HepG2 (cell line): ENCODE data around the gene PRSS8. TPM values are rescaled to one million over a fixed set of nuclear protein-coding genes. Genes with fewer than 3 reads are reported as not detected.

Experiments used
- GRHL1 ChIP-seq: sonication (generic); formaldehyde crosslinking; conservative IDR thresholded peaks from 2 replicates; pipeline ENCODE4 v1.8.0; 2022; ENCODE audit warnings: missing genetic modification reagents
- MAX ChIP-seq: IDR thresholded peaks from 2 replicates; pipeline ENCODE4 v1.6.1; 2012; ENCODE audit warnings: inconsistent platforms
- MIER3 ChIP-seq: IDR thresholded peaks from 2 replicates; pipeline ENCODE4 v1.6.1; 2016; ENCODE audit warnings: missing compliant biosample characterization, borderline replicate concordance
- MXD1 ChIP-seq: sonication (generic); formaldehyde crosslinking; IDR thresholded peaks from 2 replicates; pipeline ENCODE4 v1.4.0; 2020; ENCODE audit warnings: mild to moderate bottlenecking, missing genetic modification reagents
- NR1H2 ChIP-seq: sonication (generic); formaldehyde crosslinking; IDR thresholded peaks from 2 replicates; pipeline ENCODE4 v1.8.1; 2022; ENCODE audit warnings: low read depth, missing genetic modification reagents, borderline replicate concordance
- PHB2 ChIP-seq: fragments of 450-650 bp; IDR thresholded peaks from 2 replicates; pipeline ENCODE4 v1.6.1; 2018; ENCODE audit not compliant: partially characterized antibody
- SOX13 ChIP-seq, 3 experiments: fragments of 450-650 bp in 1 of 3; sonication (generic) in 1 of 3; formaldehyde crosslinking in 1 of 3; IDR thresholded peaks in 2 of 3; conservative IDR thresholded peaks in 1 of 3; 2 replicates each; pipeline versions ENCODE4 v1.5.0 to v1.6.1; 2016 to 2020; ENCODE audit warnings: antibody characterized with exemption in 1 of 3, mild to moderate bottlenecking in 1 of 3, missing compliant biosample characterization in 1 of 3, missing genetic modification reagents in 1 of 3, moderate library complexity in 1 of 3
- TOE1 ChIP-seq: sonication (generic); formaldehyde crosslinking; IDR thresholded peaks from 2 replicates; pipeline ENCODE4 v1.4.0; 2020; ENCODE audit warnings: mild to moderate bottlenecking, missing genetic modification reagents
- ZMYM4 ChIP-seq: sonication (generic); formaldehyde crosslinking; IDR thresholded peaks from 2 replicates; pipeline ENCODE4 v1.8.1; 2023; ENCODE audit warnings: mild to moderate bottlenecking, missing genetic modification reagents
- ZNF747 ChIP-seq: sonication (generic); formaldehyde crosslinking; IDR thresholded peaks from 2 replicates; pipeline ENCODE4 v1.8.1; 2023; ENCODE audit warnings: missing genetic modification reagents, mild to moderate bottlenecking, borderline replicate concordance
- ZNF777 ChIP-seq: sonication (generic); formaldehyde crosslinking; IDR thresholded peaks from 2 replicates; pipeline ENCODE4 v1.4.0; 2020; ENCODE audit warnings: missing genetic modification reagents
- polyA plus RNA-seq, 8 experiments: library from polyadenylated mRNA; depleted of rRNA in 3 of 8; stranded (reverse) in 7 of 8; unstranded in 1 of 8; fragments of >200 nt; fragmentation: Illumina TruSeq in 4 of 8; extraction: Trizol in 4 of 8; gene quantifications; 2 replicates each; pipeline versions ENCODE4 v1.2.1 to v1.2.3, GENCODE V29; 2011 to 2016; ENCODE audit warnings: low read depth in 4 of 8, missing spikeins in 1 of 8, mixed read lengths in 1 of 8; ENCODE audit not compliant: insufficient read depth in 1 of 8
- total RNA-seq, 5 experiments: library from RNA; depleted of rRNA; stranded (reverse); fragments of >200 nt; fragmentation: Illumina TruSeq; extraction: Trizol; gene quantifications; 2 replicates each; pipeline ENCODE4 v1.2.3, GENCODE V29; 2016; ENCODE audit warnings: low read depth in 1 of 5
- TF ChIP-seq, protein P1 (sequence below): sonication (generic); formaldehyde crosslinking; IDR thresholded peaks from 2 replicates; pipeline ENCODE4 v1.4.0; 2020; ENCODE audit warnings: missing genetic modification reagents, borderline replicate concordance

PRSS8 gene
- total and polyA plus RNA-seq, 2 of the 13 experiments (the other 11 are each of a cell fraction or from before 2014, with no cell fraction given) = 2.6 to 7.2 TPM

DNA sequence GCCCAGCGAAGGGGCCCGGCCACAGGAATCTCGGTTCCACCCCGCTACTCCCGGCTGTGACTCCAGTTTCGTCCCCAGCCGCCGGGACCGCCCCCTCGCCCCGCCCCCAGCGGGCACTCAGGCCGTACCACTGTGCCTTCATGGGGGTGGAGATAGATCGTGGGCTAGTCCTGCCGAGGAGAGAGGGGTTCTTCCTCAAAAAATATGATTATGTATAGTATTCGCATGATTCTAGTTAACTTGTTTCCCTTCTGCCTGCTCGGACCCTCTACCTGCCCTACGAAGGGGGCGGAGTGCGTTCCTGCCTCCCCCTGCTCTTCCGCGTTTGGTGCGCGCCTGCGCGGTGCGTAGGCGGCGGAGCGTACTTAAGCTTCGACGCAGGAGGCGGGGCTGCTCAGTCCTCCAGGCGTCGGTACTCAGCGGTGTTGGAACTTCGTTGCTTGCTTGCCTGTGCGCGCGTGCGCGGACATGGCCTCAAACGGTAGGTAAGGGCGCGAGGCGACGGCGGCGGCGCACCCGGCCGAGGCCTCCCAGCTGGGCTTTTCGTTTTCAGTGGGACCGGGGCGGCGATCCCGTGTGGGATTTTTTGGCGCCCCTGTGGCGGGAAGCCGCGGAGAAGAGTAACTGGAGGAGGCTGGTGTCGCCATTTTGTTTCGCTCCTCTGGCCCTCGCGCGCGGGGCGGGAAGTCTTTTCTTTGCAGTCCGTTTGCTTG, 44.4 kb upstream of the PRSS8 start, which contains the start of gene FUS (continued):
- peak; percentile 18; the same call in 1 of the 2 replicates for TF ChIP-seq SOX13 (IDR thresholded peaks at IDR 0.05)
- no peak; a peak in 1 of 4 replicates for TF ChIP-seq SOX13 (CRISPR knock-in tag; conservative IDR thresholded peaks at IDR 0.05 in 1 of 2, IDR thresholded peaks at IDR 0.05 in 1 of 2)
- no peak for TF ChIP-seq ZNF777
- TF ChIP-seq ZNF747 (CRISPR knock-in tag) = peak; percentile 91
- peak; percentile 41; the same call in 1 of the 2 replicates for TF ChIP-seq MIER3 (CRISPR knock-in tag)
- TF ChIP-seq ZMYM4 (CRISPR knock-in tag) = peak; percentile 74
- no peak for TF ChIP-seq PHB2
- TF ChIP-seq NR1H2 = peak; percentile 95
- peak; percentile 79; the same call in 1 of the 2 replicates for TF ChIP-seq TOE1
- peak; percentile 65; the same call in 1 of the 2 replicates for TF ChIP-seq MAX
- TF ChIP-seq GRHL1 (CRISPR knock-in tag) = no peak; the same call in 1 of the 2 replicates
- TF ChIP-seq, protein P1, sequence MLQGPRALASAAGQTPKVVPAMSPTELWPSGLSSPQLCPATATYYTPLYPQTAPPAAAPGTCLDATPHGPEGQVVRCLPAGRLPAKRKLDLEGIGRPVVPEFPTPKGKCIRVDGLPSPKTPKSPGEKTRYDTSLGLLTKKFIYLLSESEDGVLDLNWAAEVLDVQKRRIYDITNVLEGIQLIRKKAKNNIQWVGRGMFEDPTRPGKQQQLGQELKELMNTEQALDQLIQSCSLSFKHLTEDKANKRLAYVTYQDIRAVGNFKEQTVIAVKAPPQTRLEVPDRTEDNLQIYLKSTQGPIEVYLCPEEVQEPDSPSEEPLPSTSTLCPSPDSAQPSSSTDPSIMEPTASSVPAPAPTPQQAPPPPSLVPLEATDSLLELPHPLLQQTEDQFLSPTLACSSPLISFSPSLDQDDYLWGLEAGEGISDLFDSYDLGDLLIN (CRISPR knock-in tag) = peak; percentile 99
- no peak for TF ChIP-seq MXD1 (CRISPR knock-in tag)
